GM21447 (cell line): ENCODE measurements around the gene BPHL.
A peak's percentile ranks its signal among the peaks of the same experiment; 100 is the strongest.
"Not testable (repeated sequence)": the region's sequence is repeated elsewhere in the genome, so short reads cannot be mapped to it uniquely, and the experiment has no call there.

Source experiments
- ATAC-seq: cut with Tn5 transposase; IDR thresholded peaks from one replicate; pipeline ENCODE4 v1.9.1; 2021; ENCODE audit not compliant: unreplicated experiment

Gene BPHL

DNA sequence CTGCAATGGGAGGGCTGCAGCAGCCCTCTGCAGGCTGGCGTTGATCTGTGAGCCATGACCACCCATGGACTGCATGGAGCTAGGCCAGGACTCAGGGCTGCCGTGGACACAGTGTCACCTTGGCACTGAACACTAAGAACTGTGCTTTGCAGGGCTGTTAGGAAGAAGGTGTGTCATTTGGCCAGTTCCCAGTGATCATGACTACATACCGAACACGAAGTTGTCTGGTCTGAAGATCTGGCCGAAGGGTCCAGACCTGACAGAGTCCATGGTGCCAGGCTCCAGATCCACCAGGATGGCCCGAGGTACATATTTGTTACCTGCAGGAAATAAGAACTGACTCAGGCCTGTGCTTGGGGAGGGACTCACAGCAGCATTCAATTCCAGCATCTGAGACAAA is 36.9 kb downstream of the BPHL start:
- not testable (repeated sequence) for ATAC-seq

DNA sequence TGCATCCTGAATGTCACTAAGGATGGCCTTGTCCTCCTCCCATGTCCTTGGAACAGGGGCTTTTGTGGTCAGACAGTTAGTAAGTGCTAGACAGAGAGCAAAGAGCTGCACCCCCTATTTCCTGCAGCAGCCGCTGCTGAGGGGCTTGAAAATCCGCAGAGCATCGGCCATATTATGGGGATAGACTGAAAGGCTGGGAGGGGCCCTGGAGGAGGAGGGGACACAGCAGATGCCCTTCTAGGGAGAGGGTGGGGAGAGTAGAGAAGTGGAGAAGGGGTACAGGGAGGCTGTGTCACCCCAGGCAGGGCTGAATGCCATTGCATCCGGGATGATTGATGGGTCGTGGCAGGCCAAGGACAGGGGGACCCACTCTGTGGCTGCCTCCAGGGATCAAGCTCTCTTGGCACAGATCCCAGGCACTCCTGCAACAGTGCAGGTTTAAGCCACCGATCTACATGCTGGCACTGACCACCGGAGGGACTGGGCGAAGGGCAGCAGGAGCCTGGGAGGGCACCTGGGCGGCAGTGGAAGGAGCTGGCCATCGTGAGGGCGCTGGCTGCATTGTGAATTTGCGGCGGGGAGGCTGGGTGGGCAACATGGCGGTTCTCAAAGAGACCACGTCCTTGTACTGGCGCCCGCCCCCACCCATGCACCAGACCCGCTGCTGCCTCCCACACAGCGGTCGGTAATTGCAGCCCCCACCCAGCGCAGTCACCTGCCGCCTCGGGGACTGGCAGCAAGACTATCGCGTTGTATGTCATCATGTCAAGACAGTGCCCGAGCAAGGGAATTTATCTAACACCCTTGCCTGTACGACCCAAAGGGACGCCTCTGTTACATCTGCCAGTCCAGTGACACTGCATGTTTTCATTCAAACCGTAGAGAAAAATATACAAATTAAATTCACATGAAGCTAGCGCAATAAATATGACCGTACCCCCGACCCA is 37.9 kb downstream of the BPHL start:
- not testable (repeated sequence) for ATAC-seq

DNA sequence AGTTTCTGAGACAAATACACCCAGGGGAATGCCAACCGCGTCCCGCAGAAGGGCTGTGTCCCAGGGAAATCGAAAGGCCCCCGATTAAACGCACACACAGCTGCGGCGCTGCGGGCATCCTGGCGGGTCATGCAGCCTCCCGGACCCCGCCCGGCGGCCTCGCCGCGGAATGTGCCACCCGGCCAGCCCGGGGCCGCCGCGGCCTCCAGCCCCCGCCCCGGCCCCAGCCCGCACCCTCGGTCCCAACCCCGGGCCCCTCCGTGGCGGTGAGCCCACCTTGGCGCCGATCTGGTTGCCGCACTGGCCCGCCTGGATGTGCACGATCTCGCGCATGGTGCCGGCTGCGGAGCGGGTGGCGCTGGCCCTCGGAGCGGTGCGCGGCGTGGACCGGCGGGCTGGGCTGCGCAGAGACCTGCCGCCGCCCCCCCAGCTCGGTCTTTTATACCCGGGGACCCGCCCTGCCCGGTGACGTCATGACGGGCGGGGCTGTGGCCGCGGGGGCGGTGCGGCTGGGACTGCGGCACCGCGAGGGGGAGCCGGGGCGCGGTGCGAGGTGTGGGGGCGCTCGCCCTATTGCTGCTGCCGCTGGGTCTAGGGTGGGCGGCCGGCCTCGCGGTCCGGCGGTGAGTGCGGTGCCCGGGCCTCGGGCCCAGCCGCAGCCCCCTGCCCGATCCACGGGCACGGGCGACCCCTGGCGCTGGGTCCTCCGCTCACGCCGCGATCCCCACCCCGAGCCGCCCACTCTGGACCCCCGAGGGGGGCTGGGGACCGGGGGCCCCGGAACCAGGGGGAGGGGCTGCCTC is 38.8 kb downstream of the BPHL start, which contains the start of gene TUBB2A:
TUBB2A (minus strand) TSS at position 414 of the 803 bp plus-strand sequence; CDS start at position 333, 81 bp downstream.
- ATAC-seq: peak; percentile 69

DNA sequence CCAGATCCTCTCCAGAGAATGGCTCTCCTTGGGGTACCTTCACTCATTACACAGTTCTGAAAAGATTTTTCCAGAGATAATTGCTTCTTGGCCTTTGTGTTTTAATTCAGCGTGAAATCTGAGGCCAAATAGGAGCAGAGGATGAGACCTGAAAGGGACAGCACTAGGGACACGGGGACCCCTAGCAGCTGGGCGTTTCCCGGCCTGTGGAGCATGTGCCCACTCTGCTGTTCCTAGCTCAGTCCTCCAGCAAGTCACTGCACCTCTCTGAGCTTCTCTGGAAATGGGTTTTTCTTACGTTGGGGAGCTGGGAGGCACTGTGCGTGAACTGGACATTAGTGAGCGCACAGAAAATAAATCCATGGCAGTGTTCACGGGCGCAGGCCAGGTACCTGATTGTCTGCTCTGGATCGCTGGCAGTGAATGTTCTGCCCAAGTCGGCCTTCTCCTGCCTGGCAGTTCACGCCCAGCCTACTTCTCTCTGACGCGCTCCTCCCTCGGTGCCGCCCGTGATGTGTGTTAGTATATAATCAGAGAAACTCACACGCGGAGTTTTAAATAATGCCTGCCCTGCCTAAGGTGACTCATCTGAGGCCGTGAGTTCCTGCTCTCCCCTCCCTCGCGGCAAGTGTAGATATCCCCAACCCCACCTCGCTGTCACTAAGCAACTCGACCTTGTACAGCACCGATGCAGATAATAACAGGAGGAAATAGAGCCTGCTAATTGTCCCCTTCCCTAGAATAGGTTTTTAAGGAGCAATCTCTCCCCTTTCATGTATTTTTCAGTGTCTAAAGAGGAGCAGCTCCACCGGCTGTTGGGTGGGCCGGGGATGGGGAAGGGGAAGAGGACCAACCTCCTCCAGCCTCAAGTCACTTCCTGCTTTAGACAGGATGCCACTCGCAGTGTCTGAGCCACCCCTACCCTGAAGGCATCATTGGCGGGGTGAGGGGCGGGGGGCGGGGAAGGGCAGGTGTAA is 41.6 kb downstream of the BPHL start:
- no peak for ATAC-seq

DNA sequence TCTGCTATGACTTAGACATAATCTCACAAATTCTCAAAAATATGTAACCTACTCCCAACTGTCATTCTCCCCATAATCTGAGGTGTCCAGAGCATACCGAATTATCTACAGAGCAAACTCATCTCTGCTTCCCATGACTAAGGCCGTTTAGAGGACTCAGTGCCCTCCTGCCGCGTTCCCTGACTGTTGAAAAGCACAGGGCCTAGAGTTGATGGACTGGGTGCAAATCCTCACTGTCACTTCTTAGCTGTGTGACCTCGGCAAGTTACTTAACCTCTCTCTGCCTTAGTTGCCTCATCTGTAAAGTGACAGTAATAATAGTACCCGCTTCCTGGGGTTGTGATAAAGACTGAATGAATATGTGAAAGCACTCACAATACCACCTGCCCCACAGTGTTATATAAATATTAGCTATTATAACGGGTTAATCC is 43.6 kb downstream of the BPHL start:
- ATAC-seq: no peak

DNA sequence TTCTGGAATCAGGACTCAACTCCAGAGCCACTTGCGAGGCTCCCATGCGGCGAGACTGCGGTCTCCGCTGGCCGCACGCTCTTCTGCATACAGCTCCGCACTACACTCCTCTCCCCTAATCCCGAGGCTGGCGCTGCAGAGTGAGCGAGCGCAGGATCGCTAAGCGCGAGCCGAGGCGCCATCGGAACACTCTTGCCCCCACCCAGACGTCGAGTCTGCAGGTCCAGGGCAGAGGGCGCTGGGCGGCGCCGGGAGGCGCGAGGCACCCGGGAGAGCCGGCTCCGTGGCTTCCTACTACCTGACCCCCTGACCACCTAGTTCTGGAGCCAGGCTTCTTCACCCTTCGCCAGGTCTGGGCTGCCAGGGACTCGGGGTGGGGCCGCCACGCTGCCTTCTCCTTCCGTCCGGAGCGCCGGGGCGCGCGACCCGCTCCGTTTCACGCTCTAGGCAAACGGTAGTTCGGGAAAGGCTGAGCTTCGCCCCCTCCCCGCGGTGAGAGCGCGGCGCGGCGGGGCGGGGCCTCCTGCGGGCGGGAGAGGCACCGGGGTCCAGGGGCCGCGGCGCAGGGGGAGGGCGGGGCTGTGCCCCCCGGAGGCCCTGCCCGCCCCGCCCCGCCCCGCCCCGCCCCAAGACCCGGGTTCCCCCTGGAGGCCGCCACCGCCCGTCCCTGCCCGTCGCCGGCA is 44.2 kb downstream of the BPHL start:
- ATAC-seq: peak; percentile 62

DNA sequence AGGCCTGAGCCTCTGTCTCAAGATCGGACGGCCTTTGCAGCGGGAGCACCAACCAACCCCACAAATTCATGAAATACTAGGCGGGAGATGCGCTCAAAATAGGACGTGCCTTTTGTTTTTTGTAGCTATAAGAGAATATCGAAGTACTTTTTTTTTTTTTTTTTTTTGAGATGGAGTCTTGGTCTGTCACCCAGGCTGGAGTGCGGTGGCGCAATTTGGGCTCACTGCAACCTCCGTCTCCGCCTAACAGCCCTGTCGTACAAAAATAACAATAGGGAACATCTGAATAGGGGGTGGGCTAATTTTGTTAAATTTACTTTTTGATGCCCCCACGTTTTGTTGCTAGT is 44.7 kb downstream of the BPHL start:
- peak; percentile 20 for ATAC-seq

DNA sequence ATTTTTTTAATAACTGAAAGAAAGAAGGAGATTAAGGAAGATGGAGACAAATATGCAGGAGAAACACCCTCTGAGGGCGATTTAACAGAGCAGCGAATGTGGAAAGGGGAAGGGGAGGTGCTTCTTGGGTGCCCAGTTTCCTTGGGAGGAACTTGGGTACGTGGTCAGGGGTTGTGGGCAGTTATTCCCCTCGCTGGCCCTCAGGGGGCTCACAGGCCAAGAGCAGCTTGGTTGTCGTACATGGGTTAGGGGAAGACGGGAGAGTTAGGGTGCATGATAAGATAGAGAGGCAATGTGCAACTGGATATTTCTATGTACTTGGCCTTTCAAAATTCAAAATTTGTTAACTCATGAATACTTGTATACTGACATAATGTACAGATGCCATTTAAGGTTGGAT is 45.9 kb downstream of the BPHL start:
- no peak for ATAC-seq

DNA sequence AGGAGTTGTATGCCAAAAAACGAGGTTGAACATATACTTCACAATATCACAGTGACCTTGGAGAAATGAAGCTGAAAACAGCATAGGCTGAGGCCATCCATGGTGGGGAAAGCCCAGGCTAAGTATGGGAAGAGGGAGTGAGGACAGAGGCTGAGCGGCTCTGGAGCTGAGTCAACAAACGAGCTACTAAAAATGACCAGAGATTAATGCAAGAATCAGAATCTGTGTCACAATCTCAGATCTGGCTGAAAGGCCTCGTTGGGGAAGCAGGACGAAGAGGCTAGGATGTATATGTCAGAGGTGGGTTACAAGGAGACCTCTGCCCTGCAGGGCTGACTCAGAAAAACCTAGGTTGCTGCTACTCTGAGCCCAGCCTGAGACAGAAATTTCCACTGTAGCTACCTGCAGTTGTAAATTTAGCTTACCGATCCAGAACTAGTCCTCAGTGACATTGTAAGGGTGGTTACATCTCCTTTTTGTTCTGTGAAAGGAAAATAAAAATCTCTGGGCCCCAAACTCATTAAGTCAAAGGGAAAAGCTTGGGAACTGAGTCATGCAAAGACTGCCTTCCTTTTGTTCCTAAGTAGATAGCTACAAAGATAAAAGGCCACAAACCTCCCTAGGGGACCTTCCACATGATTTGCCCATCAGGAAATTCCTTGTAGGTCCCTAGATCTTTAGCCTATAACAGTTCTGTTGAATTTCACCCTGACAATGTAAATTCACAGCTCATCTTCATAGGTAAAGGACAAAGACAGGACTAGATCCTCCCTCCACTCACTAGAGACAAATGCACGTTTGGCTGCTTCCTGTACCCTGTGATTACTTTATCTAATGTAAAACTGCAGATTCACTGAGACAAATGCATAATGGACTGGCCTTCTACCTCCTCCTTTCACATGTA is 47.4 kb downstream of the BPHL start:
- ATAC-seq: no peak

DNA sequence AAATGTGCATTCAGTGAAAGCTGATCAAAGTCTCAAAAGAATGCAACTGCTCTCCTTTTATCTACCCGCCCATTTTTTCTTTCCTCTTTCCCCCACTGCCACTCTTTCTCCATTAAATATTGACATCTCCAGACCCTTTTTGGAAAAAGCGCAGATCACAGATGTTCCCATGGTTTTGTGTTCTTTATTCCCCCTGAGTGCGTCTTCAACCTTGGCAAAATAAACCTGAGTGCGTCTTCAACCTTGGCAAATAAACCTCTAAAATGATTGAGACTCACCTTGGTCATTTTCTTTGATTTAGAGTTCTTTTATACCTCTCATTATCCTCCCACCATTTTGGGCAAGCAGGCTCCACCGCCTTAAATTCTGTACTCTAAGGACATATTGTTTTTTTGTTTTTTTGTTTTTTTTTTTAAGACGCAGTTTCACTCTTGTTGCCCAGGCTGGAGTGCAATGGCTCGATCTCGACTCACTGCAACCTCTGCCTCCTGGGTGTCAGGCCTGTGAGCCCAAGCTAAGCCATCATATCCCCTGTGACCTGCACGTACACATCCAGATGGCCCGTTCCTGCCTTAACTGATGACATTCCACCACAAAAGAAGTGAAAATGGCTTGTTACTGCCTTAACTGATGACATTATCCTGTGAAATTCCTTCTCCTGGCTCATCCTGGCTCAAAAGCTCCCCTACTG is 48.2 kb downstream of the BPHL start:
- ATAC-seq: not testable (repeated sequence)

DNA sequence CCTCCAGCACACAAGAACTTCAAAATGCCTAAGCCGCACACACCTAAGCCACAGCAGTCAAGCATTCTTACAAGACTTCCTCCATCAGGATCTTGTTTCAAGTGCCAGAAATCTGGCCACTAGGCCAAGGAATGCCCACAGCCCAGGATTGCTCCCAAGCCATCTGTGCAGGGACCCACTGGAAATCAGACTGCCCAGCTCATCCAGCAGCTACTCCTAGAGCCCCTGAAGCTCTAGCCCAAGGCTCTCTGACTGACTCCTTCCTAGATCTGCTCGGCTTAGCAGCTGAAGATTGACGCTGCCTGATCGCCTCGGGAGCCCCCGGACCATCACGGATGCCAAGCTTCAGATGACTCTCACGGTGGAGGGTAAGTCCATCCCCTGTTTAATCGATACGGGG is 49.5 kb downstream of the BPHL start:
- ATAC-seq: not testable (repeated sequence)

DNA sequence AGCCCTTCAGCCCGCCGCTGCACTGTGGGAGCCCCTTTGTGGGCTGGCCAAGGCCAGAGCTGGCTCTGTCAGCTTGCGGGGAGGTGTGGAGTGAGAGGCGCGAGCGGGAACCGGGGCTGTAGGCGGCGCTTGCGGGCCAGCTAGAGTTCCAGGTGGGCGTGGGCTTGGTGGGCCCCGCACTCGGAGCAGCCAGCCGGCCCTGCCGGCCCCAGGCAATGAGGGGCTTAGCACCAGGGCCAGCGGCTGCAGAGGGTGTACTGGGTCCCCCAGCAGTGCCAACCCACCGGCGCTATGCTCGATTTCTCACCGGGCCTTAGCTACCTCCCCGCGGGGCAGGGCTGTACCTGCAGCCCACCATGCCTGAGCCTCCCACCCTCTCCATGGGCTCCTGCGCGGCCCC is 52.2 kb downstream of the BPHL start:
- not testable (repeated sequence) for ATAC-seq

DNA sequence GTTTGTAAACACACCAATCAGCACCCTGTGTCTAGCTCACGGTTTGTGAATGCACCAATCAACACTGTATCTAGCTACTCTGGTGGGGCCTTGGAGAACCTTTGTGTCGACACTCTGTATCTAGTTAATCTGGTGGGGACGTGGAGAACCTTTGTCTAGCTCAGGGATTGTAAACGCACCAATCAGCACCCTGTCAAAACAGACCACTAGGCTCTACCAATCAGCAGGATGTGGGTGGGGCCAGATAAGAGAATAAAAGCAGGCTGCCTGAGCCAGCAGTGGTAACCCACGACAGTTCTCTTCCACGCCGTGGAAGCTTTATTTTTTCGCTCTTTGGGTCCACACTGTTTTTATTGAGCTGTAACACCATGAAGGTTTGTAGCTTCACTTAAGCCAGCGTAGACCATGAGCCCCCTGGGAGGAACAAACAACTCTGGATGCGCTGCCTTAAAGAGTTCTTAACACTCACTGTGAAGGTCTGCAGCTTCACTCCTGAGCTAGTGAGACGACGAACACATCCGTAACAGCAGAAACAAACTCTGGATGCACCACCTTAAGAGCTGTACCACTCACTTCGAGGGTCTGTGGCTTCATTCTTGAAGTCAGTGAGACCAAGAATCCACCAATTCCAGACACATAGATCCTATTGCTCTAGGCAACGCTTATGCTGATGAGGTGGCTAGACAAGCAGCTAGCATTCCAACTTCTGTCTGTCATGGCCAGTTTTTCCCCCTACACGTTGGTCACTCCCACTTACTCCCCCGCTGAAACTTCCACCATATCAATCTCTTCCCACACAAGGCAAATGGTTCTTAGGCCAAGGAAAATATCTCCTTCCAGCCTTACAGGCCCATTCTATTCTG is 53.0 kb downstream of the BPHL start:
- not testable (repeated sequence) for ATAC-seq

DNA sequence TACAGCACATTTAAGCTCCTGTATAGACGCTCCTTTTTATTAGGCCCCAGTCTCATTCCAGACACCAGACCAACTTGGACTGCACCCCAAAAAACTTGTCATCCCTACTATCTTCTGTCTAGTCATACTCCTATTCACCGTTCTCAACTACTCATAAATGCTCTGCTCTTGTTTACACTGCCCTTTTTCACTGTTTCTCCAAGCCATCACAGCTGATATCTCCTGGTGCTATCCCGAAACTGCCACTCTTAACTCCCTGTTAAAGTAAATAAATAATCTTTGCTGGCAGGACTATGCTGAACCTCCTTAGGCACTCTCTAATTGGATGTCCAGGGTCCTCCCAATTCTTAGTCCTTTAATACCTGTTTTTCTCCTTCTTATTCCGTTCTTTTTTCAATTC is 54.3 kb downstream of the BPHL start:
- ATAC-seq: not testable (repeated sequence)

DNA sequence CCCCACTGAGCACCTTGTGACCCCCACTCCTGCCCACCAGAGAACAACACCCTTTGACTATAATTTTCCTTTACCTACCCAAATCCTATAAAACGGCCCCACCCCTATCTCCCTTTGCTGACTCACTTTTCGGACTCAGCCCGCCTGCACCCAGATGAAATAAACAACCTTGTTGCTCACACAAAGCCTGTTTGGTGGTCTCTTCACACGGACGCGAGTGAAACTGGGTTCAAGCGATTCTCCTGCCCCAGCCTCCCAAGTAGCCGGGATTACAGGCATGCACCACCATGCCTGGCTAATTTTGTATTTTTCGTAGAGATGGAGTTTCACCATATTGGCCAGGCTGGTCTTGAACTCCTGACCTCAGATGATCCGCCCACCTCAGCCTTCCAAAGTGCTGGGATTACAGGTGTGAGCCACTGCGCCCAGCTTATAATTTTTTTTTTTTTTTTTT is 55.2 kb downstream of the BPHL start:
- ATAC-seq: not testable (repeated sequence)

DNA sequence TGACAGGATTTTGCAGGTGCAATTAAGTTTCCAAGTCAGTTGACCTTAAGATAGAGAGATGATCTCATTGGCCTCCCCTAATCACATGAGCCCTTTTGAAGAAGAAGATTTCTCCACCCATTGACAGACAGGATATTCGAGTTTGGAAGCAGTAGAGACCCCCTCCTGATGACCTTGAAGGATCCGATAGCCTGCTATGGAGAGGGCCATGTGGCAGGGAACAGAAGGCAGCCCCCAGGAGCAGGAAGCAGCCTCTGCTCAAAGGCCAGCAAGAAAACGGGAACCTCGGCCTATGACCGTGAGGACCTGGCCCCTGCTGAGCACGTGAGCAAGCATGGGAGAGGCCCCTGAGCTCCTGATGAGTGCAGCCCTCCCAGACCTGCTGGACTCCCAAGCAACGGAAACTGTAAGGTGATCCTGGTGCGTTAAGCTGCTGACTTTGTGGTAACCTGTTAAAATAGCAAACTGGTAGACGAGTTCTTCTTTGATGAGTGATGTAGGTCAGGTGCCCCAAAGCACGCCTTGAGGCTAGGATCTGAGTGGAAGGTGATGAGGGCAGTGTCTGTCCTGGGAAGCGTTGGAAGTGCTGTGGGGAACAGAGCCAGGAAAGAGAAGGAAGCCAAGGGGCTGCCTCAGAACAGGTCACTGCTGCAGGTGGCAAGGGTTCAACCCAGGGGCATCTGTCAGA is 57.3 kb downstream of the BPHL start:
- ATAC-seq: no peak
